Stimulated activated naive B cell treated with anti-CD40 and anti-IgM and Interleukin-4, amounts not matched to agents 10 μg/mL and 1 μg/mL and 100 μg/mL, for 72 hours (primary cell): Measurements from ENCODE around the gene ITPK1.
A peak's percentile ranks its signal among the peaks of the same experiment; 100 is the strongest.

Source experiments
- ATAC-seq, 2 donors: fragments of 150-1000 bp; cut with Tn5 transposase; replicated peaks; 2 replicates each; pipeline ENCODE4 v1.10.0; 2021; ENCODE audit warnings: moderate library complexity in 1 of 2
- DNase-seq: peaks from one replicate; pipeline ENCODE4 v3.0.0; 2021
- H3K27ac Mint-ChIP-seq: one replicate; pipeline ENCODE4 v1.8.0; 2022; ENCODE audit warnings: mild to moderate bottlenecking, mixed read lengths
- H3K27me3 Mint-ChIP-seq, 2 donors: one replicate each; pipeline ENCODE4 v1.8.0; 2022; ENCODE audit warnings: mixed read lengths in 2 of 2
- H3K36me3 Mint-ChIP-seq, 2 donors: one replicate each; pipeline ENCODE4 v1.8.0; 2022; ENCODE audit warnings: mixed read lengths in 2 of 2, mild to moderate bottlenecking in 1 of 2
- H3K4me1 Mint-ChIP-seq, 2 donors: one replicate each; pipeline ENCODE4 v1.8.0; 2022; ENCODE audit warnings: mixed read lengths in 2 of 2, mild to moderate bottlenecking in 1 of 2
- H3K4me3 Mint-ChIP-seq, 2 donors: one replicate each; pipeline ENCODE4 v1.8.0; 2022; ENCODE audit warnings: mild to moderate bottlenecking in 2 of 2, mixed read lengths in 2 of 2, moderate library complexity in 1 of 2
- H3K9me3 Mint-ChIP-seq, 2 donors: one replicate each; pipeline ENCODE4 v1.8.0; 2022; ENCODE audit warnings: mixed read lengths in 2 of 2, mild to moderate bottlenecking in 1 of 2

Gene ITPK1

GRCh38 chr14:92962831-92963095 lies 153.0 kb downstream of the ITPK1 start:
- no peak for DNase-seq
- Mint-ChIP-seq H3K4me1 (peaks cover 8 to 17% of the 10 kb centered on the region in 2 donors), H3K36me3 (peaks cover 21 to 30% of the 10 kb centered on the region in 2 donors), H3K27ac (no peak overlapping the region), H3K9me3 (peaks cover 4% of the 10 kb centered on the region in 2 donors), H3K27me3 (no peaks in the 10 kb centered on the region), H3K4me3 (no peak overlapping the region)
- ATAC-seq = no peak

GRCh38 chr14:92962031-92962830 lies 153.5 kb downstream of the ITPK1 start:
- ATAC-seq = no peak
- Mint-ChIP-seq H3K36me3 (peaks cover 19 to 29% of the 10 kb centered on the region in 2 donors), H3K4me3 (no peak overlapping the region), H3K27me3 (no peaks in the 10 kb centered on the region), H3K4me1 (peaks cover 8 to 13% of the 10 kb centered on the region in 2 donors), H3K9me3 (no peaks in the 10 kb centered on the region), H3K27ac (no peak overlapping the region)
- no peak for DNase-seq

GRCh38 chr14:92961567-92961855 lies 154.2 kb downstream of the ITPK1 start:
- Mint-ChIP-seq H3K27me3 (no peaks in the 10 kb centered on the region), H3K36me3 (peaks cover 20 to 31% of the 10 kb centered on the region in 2 donors), H3K27ac (no peak overlapping the region), H3K9me3 (no peaks in the 10 kb centered on the region), H3K4me1 (peaks cover 8 to 11% of the 10 kb centered on the region in 2 donors), H3K4me3 (no peak overlapping the region)
- no peak for ATAC-seq
- DNase-seq = no peak

DNA sequence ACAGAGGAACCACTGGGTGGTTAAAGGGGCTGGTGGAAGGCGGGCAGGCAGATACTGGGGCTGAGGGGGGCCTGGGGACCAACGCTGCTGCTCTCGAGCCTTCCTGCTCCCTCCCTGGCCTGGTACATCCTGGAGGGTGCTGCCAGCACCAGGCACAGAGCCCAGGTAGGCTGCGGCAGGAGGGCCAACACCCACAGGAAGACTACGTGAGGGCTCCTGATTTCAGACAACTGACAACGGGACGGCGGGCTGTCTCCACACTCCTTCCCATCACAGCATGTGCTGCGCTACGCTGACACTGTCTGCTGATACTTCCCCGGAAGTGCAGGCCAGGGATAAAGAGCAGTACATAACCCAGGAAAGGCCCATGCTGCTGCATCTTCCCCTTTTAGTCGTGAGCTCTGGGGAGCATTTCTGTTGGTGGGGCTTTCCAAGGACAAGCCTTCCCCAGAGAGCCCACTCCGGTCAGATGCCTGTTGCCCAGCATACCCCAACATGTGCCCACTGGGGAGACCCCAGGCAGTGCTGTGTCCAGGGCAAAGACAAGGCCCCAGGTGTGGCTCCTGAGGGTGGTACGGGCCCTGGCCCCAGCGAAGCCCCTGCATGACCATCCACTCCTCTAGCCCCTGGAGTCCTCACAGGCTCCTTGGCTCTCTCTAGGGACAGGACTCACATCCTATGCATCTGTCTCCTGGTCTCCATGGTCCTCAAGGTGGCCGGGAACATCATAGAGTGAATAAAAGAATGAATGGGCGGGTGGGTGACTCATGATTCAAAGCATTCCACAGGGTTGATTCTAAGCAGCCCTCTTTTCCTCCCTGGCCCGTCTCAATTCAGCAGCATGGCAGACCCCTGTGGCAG lies 154.8 kb downstream of the ITPK1 start:
- peaks cover 8 to 11% of the 10 kb centered on the region in 2 donors for H3K4me1 Mint-ChIP-seq
- no peak for ATAC-seq
- DNase-seq = no peak
- H3K27me3 Mint-ChIP-seq = no peaks in the 10 kb centered on the region
- no peaks in the 10 kb centered on the region for H3K9me3 Mint-ChIP-seq
- no peak overlapping the region for H3K4me3 Mint-ChIP-seq
- H3K36me3 Mint-ChIP-seq = peaks cover 23 to 33% of the 10 kb centered on the region in 2 donors
- H3K27ac Mint-ChIP-seq = no peak overlapping the region

DNA sequence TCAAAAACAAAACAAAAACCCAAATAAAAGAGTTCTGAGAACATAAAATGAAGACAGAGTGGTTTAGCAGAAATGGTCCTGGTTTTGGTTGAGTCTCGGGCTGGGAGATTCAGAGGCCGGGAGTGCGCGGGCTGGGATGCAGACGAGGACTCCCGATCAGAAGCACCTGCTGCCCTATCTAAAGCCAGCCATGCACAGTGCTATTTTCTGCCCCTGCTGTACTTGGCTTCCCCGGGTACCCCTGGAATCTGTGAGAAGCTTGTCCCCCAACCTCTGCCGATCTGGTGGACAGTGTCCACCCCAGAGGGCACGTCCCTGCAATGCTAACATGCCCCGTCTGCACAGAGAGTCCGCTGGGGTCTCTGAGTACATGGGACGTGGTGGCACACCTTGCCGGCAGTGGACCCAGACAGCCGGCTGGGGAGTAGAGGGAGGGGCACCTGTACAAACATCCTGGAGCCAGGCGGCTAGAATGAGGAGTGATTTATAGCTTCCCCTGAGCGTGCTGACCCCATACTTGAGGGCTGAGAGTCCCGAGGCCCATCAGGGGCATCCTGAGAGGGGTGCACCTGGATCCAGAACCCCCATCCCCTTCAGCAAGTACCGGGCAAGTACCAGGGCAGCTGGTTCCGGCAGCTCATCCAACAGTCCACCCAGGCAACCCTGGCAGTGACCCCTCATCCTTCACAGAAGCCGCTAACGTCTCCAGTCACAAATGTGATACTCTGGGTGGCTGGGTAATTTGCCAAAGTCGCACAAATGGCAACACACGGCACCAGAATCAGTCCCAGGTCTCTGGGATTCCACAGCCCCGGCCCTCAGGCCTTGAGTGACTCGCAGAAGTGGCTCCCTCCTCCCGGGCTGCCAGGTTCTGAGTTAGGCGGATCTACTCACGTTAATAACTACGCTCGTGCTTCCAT lies 155.7 kb downstream of the ITPK1 start:
- H3K27me3 Mint-ChIP-seq = no peaks in the 10 kb centered on the region
- ATAC-seq (no peak), DNase-seq (no peak)
- H3K4me1 Mint-ChIP-seq = peaks cover 4 to 6% of the 10 kb centered on the region in 2 donors
- no peaks in the 10 kb centered on the region for H3K9me3 Mint-ChIP-seq
- no peak overlapping the region for H3K4me3 Mint-ChIP-seq
- H3K27ac Mint-ChIP-seq = no peak overlapping the region
- peaks cover 24 to 36% of the 10 kb centered on the region in 2 donors for H3K36me3 Mint-ChIP-seq

- H3K9me3 Mint-ChIP-seq = no peaks in the 10 kb centered on the region
- H3K27ac Mint-ChIP-seq = no peak overlapping the region
- H3K4me1 Mint-ChIP-seq = peaks cover 0 to 3% of the 10 kb centered on the region in 2 donors
- ATAC-seq = no peak
- no peak overlapping the region for H3K4me3 Mint-ChIP-seq
- peaks cover 22 to 39% of the 10 kb centered on the region in 2 donors for H3K36me3 Mint-ChIP-seq
- no peak for DNase-seq
- H3K27me3 Mint-ChIP-seq = no peaks in the 10 kb centered on the region
These were observed 156.6 kb downstream of the ITPK1 start for GRCh38 chr14:92959189-92959531.

DNA sequence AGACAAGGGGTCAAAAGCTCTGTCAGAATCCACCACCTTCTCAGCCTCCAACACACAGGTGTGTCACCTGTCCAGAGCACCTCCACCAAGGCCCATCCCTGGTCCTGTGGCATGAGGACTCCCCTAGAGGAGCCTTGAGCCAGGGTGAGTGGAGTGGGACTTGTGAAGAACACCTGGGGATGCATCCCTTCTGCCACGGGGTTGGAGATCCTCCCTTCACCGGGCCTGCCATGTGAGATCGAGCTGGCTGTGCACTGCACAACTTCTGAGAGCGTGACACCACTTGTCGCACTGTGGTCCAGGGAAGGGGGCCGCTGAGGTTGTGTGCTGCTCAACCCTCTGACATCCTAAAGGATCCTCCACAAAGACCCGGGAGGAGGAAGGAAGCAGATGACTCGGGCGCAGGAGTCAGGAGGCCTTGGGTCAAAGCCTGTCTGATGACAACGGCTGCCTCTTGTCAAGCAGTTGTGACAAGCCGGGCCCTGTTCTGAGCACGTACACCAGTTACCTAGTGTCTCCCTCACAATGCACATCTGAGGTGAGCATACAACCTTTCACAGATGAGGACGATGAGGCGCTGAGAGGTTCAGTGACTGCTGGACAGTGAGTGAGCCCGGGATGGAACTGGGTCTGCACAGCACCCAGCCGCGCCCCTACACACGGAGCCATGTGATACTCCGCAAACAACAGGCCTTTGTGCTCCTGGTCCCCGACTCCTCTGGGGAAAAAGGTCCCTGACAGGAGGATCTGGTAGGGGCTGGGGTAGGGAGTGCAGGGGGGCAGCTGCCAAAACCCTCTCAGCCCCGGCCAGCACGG lies 157.1 kb downstream of the ITPK1 start:
- Mint-ChIP-seq H3K9me3 (no peaks in the 10 kb centered on the region), H3K4me1 (peaks cover 0 to 3% of the 10 kb centered on the region in 2 donors), H3K4me3 (no peak overlapping the region), H3K27me3 (no peaks in the 10 kb centered on the region), H3K27ac (no peak overlapping the region), H3K36me3 (peaks cover 25 to 42% of the 10 kb centered on the region in 2 donors)
- no peak for DNase-seq
- ATAC-seq = no peak

GRCh38 chr14:92956961-92957360 lies 158.8 kb downstream of the ITPK1 start:
- H3K4me3 Mint-ChIP-seq = no peak overlapping the region
- no peaks in the 10 kb centered on the region for H3K9me3 Mint-ChIP-seq
- peaks cover 4 to 9% of the 10 kb centered on the region in 2 donors for H3K4me1 Mint-ChIP-seq
- H3K27me3 Mint-ChIP-seq = no peaks in the 10 kb centered on the region
- DNase-seq (no peak), ATAC-seq (no peak)
- H3K27ac Mint-ChIP-seq = no peak overlapping the region
- peaks cover 34 to 53% of the 10 kb centered on the region in 2 donors for H3K36me3 Mint-ChIP-seq

DNA sequence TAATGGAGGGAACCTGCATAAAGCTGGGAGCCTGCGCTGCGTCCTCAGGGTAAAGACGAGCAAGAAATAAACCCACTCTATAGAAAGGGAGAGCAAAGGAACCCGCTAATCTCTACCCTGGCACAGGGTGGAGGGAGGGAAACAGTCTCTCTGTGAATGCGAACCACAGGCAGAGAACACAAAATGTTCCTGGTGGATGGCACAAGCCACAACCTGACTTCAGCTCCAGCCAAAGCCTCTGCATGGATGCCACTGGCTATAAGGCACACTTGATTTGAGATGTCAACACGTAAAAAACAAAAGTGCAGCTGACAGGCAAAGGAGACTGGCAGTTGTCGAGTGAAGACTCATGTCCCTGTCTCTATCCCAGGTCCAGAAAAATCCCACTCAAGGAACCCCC lies 160.3 kb downstream of the ITPK1 start:
- no peak overlapping the region for H3K27ac Mint-ChIP-seq
- H3K27me3 Mint-ChIP-seq = no peaks in the 10 kb centered on the region
- no peak for DNase-seq
- H3K4me1 Mint-ChIP-seq = peaks cover 7 to 14% of the 10 kb centered on the region in 2 donors
- no peaks in the 10 kb centered on the region for H3K9me3 Mint-ChIP-seq
- no peak for ATAC-seq
- H3K4me3 Mint-ChIP-seq = no peak overlapping the region
- H3K36me3 Mint-ChIP-seq = peaks cover 41 to 60% of the 10 kb centered on the region in 2 donors

DNA sequence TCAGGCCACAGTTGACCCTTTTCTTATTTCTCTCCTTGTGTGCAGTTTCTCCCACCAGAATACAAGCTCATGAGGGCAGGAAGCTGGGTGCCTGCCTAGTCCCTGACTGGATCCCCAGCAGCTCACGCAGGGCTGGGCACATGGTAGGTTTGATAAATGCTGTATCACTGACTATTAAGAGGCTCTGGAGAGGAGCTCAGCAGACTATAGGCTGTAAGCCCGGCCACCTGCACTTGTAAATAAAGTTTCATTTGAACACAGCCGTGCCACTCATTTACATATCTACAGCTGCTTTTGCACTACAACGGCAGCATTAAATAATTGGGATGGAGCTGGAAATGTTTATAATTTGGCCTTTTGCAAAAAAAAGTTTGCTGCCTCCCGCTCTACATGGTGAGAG lies 160.8 kb downstream of the ITPK1 start:
- no peak overlapping the region for H3K27ac Mint-ChIP-seq
- no peaks in the 10 kb centered on the region for H3K27me3 Mint-ChIP-seq
- ATAC-seq (no peak), DNase-seq (no peak)
- no peaks in the 10 kb centered on the region for H3K9me3 Mint-ChIP-seq
- no peak overlapping the region for H3K4me3 Mint-ChIP-seq
- H3K4me1 Mint-ChIP-seq = peaks cover 7 to 14% of the 10 kb centered on the region in 2 donors
- H3K36me3 Mint-ChIP-seq = peaks cover 43 to 63% of the 10 kb centered on the region in 2 donors

- no peak overlapping the region for H3K4me3 Mint-ChIP-seq
- no peaks in the 10 kb centered on the region for H3K27me3 Mint-ChIP-seq
- peaks cover 7 to 14% of the 10 kb centered on the region in 2 donors for H3K4me1 Mint-ChIP-seq
- no peak for DNase-seq
- no peaks in the 10 kb centered on the region for H3K9me3 Mint-ChIP-seq
- peaks cover 53 to 71% of the 10 kb centered on the region in 2 donors for H3K36me3 Mint-ChIP-seq
- ATAC-seq = no peak
- no peak overlapping the region for H3K27ac Mint-ChIP-seq
These were observed 162.2 kb downstream of the ITPK1 start for GRCh38 chr14:92953526-92953925.

DNA sequence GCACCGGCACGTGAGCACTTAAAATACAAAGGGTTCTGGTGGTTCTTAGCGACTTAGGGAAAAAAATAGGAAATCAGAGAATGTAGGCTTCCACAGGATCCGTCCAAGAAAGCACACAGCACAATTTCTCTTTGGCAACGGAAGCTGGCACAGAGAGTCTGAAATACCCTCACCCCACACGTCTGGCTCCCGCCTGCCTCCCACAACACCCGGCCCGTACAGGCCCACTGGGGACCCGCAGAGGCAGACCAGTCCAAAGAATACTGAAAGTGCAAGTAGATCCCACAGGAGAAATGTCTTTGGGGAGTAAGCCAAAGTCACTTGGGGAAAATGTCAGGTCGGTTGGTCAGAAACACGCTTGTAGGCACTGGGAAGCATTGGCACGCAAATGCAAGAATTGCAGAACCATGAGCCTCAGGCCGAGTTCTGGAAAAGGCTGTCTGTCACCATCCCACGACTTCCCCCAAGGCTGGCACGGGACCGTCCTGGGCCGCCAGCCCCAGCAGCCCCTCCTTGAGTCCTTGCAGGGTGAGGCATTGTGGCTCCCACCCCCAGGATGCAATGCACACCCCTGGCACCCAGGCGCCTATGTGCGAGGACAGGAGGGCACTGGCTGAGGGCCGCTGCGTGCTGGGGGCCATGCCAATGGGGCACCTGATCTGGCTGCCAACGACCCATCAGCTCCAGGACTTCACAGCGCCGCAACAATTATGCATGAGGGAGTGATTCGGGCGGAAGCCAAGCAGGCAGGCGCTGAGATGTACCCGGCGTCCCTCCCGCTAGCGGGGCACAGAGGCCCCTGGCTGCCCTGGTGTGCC lies 163.0 kb downstream of the ITPK1 start:
- Mint-ChIP-seq H3K27ac (no peak overlapping the region), H3K36me3 (peaks cover 51 to 68% of the 10 kb centered on the region in 2 donors), H3K9me3 (no peaks in the 10 kb centered on the region), H3K4me3 (no peak overlapping the region), H3K4me1 (peaks cover 7 to 14% of the 10 kb centered on the region in 2 donors), H3K27me3 (no peaks in the 10 kb centered on the region)
- ATAC-seq (no peak), DNase-seq (no peak)

GRCh38 chr14:92951912-92952471 lies 163.7 kb downstream of the ITPK1 start:
- Mint-ChIP-seq H3K9me3 (no peaks in the 10 kb centered on the region), H3K4me3 (no peak overlapping the region), H3K27me3 (no peaks in the 10 kb centered on the region), H3K4me1 (peaks cover 7 to 14% of the 10 kb centered on the region in 2 donors), H3K36me3 (peaks cover 50 to 68% of the 10 kb centered on the region in 2 donors), H3K27ac (peak overlapping the region; percentile 44)
- DNase-seq = peak; percentile 68
- ATAC-seq = peak; percentile 98 to 99
